Inflammatory macrophage treated with lipopolysaccharide for 1 hour (primary cell): ENCODE data around the gene TACC2.

Experiments
- DNase-seq, 2 donors: peaks; one replicate each; pipeline ENCODE4 v3.0.0-alpha.2; 2020 to 2022

Gene TACC2

DNA sequence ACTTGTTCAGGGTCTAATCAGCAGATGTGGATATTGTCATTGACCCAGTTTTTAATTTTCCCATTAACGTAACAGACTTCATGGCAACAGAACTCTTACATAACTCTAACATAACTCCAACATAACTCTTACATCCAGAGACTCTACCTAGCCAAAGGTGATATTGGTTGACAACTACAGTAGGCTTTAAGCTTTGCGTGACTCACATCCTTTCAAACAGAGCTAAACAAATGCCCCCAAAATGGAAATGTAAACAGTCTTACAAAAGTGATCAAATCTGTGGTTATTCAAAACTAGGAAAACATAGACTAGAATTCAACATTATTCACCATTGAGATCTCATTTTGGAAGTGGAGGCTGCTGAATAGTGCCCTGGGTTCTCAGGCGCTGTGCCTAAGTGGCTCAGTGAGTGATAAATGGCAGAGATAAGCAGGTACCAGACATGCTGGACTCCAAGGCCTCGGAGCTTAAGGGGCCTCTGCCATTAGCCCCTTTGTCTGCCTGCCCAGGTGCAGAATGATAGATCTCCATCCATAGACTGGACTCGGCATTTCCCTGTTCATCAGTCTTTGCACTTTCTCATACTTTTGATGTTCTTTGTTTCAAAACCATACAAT is 247.8 kb downstream of the TACC2 start:
- DNase-seq, result no peak

DNA sequence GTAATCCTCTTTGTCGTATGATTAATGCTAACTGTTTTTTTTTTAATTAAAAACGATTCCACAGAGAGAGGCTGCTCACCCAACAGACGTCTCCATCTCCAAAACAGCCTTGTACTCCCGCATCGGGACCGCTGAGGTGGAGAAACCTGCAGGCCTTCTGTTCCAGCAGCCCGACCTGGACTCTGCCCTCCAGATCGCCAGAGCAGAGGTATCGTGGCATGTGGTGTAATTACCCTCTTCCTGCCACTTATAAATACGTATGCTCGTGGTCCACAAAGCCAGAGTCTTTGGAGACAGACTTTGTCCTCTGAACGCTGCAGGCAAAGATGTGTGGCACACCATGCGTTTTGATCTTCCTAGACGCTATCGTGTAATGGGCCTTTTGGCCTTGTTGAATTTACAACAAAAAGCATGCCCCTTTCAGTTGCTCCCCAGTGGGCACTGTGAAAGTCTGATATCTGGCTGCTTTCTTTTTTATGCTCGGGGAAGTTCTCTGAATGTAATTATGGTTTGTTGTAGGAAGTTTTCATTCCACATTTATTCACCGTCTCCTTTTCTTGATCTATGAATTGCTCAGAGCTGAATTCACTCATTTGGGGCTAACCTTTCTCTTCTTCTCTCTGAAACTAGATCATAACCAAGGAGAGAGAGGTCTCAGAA is 248.5 kb downstream of the TACC2 start:
- DNase-seq, result no peak

DNA sequence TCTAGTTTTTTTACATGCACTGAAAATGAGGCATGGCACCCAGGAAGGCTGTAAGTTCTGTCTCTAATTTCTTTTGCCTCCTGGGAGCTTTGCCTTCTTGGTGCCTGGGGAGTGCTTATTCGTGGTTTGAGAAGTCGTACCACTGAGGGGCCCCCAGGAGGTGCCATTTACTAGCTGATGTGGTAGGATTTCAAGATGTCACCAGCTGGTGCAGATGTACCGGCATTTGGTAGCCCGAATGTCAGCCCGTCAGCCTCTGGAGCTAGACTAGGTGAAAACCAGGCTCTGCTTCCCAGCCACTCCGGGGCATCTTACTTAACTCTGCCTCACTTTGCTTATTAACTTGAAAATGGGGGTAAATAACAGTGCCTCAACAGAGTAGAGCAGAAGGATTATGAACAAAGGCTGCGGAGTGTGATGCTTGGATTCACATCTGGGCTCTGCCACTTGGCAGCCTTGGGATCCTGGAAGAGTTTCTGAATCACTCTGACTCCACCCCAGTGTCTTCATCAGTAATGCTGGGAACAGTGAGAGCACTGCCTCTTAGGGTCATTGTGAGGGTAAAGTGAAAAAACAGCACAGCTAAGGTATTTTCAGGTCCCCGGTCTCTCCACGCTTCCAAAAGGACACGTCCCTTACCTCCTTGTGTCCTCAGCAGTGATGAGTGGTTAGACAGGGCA is 250.8 kb downstream of the TACC2 start:
- DNase-seq, result no peak

GRCh38 chr10:122240401-122240800 is 251.4 kb downstream of the TACC2 start:
- no peak for DNase-seq

DNA sequence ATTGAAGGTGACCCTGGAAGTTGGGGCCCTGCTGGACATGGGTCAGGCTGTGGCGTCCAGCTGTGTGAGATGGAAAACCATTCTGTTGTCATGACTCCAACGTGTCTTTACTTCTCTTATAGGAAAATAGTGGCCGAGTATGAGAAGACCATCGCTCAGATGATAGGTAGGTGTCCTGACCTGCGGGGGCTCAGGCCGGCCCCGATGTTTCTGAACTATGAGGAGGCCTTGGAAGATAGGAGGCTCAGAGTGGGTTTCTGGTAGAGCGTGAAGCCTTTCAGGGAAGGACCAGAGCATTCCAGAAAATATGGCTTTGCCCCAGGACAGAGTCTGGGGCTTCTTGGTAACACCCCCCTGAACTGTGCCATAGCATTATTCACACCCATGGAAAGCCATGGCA is 252.9 kb downstream of the TACC2 start:
- no peak for DNase-seq

DNA sequence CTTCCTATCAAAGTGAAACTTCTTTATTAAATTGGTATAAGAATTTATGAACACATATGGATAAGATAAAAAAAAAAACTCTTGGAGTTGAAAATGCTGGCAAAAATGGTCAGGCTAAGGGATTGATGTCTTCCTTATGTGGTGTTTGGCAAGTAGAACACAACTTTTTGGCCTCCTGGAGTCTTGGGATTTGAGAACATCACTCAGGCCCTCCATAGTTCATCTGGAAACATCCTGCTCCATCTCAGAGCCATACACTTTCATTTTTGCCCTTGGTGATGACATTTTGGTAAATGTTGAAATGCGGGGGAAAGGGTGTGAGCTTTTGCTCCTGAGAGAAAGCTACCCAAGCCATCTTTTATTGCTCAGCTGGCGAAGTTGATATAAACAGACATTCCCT is 254.6 kb downstream of the TACC2 start:
- no peak for DNase-seq

DNA sequence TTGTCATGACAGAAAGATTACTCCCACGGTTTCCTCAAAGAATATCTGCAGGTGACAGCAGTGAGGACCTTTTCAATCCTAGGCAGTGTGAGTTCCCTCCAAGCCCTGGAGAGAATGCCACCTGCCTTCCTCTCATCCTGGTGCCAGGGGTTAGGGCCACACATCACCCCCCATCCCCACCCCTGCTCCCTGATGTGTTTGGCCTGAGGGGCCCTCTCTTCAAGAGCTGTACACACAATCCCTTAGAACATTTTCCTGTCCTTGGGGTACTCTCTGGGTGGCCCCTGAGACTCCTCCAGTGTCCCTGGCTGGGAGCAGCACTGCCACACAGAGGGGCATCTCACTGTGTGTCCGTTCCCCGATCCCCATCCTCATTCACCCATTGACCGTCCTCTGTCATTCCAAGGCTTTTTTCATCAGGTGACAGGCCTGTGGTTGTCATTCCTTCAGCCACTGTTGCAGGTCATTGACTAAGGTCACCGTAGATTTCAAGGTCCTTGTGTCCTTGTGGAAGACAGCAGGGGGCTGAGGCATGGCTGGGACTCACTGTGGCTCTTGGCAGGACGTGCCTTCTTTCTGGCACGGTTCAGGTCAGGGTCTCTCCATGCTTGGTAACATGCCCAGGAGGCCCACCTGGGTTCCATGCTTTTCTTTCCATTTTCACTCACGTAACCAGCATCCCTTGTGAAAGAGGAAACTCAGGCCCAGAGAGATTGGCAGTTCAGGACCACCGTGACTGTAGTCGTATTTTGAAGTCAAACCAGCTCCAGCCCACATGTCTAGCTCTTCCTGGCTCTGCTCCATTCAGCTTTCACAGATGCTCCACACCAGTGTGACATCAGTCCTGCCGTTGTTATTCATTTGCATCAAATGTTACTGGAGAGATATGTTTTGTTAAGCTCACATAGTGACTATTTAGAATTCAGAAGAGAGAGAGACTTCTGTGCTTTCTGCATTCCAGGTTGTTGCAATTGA is 255.3 kb downstream of the TACC2 start:
- DNase-seq, result no peak

DNA sequence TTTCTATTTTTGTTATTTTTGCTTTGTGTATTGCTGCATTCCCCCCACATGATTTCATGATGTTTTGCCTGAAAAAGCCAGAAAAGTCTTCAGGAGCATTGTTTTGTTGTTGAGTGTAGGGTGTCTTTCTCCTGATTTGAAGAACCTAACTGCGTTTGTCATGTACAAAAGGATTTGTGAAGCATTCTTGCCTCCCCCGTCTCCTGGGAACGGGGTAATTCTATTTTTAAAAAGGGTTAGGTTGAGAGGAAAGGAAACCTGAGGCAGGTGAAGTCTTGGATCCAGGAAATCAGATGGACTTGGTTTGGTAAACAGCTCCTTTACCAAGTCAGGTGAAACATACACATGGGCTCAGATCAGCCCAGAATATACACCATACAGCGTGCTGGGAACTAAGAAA is 256.2 kb downstream of the TACC2 start:
- DNase-seq, result no peak

DNA sequence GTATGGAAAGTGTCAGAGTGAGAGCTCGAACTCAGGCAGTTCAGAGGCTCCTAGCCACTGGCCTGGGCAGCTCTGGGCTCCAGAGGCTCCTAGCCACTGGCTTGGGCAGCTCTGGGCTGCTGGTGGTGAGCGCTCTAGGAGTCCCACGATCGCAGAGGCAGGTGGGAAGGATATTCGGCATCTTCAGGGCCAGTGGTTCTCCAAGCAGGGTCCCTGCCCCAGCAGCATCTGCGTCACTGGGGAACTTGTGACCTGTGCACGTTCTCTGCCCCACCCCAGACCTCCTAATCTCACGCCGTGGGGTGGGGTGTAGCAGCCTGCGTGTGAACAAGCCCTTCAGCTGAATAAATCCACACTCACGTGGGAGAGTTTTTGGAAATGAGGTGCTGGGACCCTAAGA is 256.9 kb downstream of the TACC2 start:
- DNase-seq, result no peak

GRCh38 chr10:122246830-122247520 is 258.0 kb downstream of the TACC2 start:
- DNase-seq, result no peak

DNA sequence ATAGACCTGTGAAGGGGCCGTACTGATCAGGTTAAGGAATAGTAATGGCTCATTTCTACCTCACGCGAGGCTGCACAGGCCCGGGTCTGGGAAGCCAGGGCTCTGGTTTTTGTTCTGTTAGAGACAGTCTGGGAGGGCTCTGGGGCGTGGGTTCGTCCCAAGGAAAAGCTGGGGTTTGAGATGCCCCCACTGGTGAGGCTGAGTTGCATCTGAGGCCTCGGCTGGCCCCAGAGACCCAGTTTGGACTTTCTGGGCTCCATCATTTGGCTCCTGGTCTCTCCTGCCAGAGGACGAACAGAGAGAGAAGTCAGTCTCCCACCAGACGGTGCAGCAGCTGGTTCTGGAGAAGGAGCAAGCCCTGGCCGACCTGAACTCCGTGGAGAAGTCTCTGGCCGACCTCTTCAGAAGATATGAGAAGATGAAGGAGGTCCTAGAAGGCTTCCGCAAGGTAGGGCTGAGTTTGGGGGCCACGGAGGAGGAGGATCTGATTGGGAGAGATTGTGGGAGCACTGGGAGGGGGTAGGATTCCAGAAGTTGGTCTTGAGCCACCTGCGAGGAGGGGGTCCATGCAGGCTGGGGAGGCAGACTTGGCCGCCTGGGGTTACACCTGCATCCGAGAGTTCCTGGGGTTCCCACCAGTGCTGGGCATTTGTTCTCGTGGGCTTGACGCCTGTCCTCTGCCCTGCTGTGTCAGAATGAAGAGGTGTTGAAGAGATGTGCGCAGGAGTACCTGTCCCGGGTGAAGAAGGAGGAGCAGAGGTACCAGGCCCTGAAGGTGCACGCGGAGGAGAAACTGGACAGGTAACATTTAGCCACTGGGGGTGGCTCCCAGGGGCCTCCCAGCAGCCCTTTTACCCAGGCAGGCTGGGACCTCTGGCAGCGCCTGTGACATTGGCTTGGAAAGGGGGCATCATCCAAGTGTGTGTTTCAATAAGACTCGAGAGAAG is 259.7 kb downstream of the TACC2 start:
- no peak for DNase-seq

GRCh38 chr10:122249303-122249850 is 260.4 kb downstream of the TACC2 start:
- DNase-seq, result no peak

DNA sequence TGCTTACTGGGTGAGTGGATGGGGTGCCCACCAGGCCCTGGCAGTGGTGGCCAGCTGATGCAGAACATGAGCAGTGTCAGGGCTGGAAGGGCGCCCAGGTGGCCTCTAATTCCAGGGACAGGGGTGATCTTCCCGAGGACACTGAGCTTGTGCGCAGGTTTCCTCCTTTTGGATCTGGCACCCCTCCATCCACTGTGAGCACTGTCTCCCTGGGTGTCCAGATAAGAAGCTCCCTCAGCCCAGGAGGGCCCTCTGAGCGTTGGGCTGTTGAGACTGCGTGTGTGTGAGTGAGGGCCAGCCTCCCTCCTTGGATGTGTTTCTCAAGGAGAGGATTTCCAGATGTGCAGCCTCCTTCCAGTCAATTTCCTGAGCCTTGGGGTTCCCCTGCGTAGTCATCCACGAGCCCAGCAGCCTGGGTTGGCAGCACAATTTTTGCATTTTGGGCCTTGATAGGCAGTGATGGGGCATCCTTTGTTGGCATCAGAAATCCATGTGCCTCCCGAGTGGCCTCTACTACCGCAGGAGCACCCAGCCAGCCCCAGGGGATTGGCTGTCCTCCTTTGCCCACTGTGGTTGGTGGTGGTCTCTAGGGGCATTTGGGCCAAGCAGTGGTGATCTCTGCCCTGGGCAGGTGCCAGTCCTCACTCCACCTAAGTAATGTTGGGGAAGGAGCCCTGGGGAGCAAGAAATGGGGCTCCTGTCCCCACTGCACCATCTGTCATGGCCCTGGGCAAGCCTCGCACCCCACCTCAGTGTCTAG is 261.2 kb downstream of the TACC2 start:
- DNase-seq, result no peak

GRCh38 chr10:122251459-122252255 is 262.7 kb downstream of the TACC2 start:
- no peak for DNase-seq

DNA sequence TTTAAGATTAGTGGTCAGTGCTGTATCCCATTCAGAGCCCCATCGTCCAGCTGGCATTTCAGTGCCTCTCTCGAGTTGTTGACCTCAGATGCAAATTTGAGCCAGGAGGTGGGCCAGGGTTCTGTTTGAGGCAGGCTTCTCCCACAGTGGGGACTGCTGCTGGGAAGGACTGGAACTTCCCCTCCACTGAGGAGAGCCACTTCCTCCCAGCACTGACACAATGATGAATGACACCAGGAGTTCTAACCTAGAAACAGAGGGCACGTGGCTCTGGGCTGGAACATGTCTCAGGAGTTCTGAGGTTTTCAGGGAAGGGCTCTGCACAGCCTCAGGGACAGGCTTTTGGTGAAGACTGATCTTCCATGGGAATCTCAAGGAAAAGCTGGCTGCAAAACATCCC is 263.8 kb downstream of the TACC2 start:
- DNase-seq, result peak in 1 of 2 donors; percentile 50

DNA sequence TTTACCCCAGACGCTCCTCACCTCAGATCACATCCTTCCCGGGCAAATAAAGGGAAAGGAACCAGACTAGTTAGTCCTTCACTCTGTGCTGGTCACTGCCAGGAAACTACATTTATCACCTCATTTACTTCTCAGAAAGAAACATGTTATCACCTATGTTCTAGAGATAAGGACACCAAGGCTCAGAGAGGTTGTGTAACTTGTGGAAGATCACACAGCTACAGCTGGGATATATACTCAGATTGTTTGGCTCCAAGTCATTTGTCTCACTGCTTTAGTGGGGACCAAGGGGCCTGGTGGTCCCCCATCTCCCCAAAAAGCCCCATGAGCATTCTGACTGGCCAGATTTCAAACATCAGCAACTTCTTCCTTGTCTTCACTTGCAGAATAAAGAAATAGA is 264.6 kb downstream of the TACC2 start:
- DNase-seq, result no peak

GRCh38 chr10:122254831-122255230 is 265.9 kb downstream of the TACC2 start:
- DNase-seq, result no peak

DNA sequence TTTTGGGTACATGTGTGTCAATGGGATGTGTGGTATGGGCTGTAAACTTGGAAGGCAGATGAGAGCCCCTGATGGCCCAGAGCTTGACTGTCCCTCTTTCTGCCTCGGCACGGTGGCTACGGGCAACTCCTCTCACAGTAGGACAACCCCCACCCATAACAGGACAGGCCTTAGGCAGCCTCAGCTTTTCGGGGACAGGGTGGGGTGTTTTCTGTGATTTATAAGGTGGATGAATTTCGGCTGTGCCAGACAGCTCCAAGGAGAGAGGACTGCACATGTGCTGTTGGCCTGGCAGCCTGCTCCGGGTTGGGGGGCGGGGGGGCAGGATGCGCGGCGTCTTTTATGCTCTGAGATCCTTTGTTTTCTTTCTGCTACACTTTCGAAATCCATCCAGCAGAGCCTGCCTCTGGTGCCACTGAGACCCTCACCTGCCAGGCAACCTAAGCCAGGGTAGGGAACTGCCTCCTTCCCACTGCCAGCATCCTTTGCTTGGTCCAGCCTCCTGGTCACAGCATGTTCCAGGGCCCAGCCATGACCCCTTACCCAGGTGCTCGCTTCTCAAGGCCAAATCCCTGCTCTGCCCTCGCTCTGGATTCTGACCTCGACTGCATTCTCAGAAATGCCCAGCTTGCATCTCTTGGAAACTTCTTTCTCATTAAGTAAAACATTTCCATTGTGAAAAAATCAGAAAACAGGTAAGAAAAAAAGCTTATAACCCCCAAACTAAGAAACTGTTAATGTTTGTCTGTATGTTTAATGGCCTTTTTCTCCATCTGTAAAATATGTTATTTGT is 266.7 kb downstream of the TACC2 start:
- DNase-seq, result no peak

- no peak for DNase-seq
Measured at GRCh38 chr10:122257041-122257440, 268.1 kb downstream of the TACC2 start.
